C4-2B (cell line): ENCODE measurements around the gene RAB8A.

Experiments
- ZFX ChIP-seq: fragments of 450-650 bp; IDR thresholded peaks from 2 replicates; pipeline ENCODE4 v1.6.1; 2017
- TF ChIP-seq, protein P1 (sequence below): fragments of 450-650 bp; conservative IDR thresholded peaks from 2 replicates; pipeline ENCODE4 v1.5.1; 2017; ENCODE audit warnings: mild to moderate bottlenecking

DNA sequence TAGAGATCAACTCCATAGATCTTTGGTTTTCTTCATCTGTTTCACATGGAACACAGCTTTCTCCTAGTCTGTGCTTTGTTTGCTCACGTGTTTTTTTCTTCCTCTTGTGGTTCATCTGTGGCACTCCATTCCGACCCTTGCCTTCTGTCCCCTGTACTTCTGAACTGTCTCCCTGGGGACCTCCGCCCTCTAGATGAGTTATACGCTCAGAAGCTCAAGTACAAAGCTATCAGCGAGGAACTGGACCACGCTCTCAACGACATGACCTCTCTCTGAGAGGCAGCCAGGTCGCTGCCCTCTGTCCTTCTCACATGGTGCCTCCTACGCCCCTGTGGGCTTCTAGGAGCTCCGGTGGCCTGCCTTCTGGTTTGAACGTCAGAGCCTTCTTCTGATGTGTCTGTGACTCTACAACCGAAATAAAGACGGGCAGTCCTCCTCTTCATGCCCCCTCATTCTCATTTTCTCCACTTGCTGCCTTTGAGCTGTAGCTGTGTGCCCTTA is 16.6 kb upstream of the RAB8A start:
- TF ChIP-seq, protein P1, sequence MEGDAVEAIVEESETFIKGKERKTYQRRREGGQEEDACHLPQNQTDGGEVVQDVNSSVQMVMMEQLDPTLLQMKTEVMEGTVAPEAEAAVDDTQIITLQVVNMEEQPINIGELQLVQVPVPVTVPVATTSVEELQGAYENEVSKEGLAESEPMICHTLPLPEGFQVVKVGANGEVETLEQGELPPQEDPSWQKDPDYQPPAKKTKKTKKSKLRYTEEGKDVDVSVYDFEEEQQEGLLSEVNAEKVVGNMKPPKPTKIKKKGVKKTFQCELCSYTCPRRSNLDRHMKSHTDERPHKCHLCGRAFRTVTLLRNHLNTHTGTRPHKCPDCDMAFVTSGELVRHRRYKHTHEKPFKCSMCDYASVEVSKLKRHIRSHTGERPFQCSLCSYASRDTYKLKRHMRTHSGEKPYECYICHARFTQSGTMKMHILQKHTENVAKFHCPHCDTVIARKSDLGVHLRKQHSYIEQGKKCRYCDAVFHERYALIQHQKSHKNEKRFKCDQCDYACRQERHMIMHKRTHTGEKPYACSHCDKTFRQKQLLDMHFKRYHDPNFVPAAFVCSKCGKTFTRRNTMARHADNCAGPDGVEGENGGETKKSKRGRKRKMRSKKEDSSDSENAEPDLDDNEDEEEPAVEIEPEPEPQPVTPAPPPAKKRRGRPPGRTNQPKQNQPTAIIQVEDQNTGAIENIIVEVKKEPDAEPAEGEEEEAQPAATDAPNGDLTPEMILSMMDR: no peak
- no peak for TF ChIP-seq ZFX
